Activated CD8-positive, alpha-beta memory T cell treated with anti-CD3 and anti-CD28 coated beads, Interleukin-2, amount 50 U/mL, for 1 hour (primary cell): ENCODE results near the gene CCM2.
"Not testable (repeated sequence)": the region's sequence is repeated elsewhere in the genome, so short reads cannot be mapped to it uniquely, and the experiment has no call there.

ENCODE experiments used
- DNase-seq: peaks from one replicate; pipeline ENCODE4 v3.0.0-alpha.2; 2020; ENCODE audit errors: extremely low read depth

Gene CCM2

GRCh38 chr7:45033261-45033930, 33.4 kb downstream of the CCM2 start:
- DNase-seq: no peak

GRCh38 chr7:45033931-45034290, 33.9 kb downstream of the CCM2 start:
- DNase-seq: no peak

DNA sequence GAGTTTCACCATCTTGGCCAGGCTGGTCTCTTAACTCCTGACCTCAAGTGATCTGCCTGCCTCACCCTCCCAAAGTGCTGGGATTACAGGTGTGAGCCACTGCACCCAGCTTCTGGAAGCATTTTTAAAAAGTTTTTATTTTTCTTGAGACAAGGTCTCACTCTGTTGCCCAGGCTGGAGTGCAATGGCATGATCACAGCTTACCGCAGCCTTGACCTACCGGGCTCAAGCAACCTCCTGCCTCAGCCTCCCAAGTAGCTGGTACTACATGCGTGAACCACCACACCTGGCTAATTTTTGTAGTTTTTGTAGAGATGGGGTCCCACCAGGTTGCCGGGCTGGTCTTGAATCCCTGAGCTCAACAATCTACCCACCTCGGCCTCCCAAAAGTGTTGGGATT, 34.7 kb downstream of the CCM2 start:
- DNase-seq: not testable (repeated sequence)

DNA sequence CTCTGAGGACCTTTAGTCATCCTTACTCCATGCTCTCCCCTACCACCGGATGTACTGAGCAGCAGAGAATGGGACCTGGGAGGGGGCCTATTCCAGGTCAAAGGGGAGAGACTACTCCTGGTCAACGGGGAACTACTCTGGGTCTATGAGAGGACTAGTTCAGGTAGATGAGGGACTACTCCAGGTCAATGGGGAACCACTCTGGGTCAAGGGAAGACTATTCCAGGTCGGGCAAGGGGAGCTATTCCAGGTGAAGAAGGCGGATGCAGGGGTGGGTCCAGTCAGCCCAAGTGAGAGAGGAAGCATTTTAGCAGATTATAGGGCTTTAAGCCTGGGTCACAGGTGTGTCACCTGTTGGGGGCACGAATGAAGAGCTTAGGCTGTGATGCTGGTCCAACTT, 35.4 kb downstream of the CCM2 start:
- no peak for DNase-seq

- DNase-seq: no peak
Measured at GRCh38 chr7:45035893-45036292, 35.9 kb downstream of the CCM2 start.

DNA sequence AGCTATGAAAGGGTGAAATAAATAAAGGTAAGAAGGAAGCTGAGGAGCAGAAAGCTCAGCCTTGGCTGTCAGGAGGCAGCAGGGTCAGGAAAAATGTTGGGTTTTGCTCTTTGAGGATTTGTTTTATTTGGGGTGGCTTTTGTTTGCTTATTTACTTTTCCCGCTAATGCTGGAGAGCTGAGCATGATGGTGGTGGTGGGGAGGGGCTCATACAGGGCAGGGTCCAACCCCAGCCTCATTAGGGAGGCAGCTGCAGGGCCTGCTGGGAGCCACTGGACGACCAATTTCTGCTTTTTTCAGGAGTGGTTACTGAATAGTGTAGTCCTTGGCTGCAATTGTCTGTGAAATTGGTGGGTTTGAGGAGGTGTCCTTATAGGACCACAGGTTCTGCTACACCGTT, 36.3 kb downstream of the CCM2 start:
- DNase-seq: no peak

DNA sequence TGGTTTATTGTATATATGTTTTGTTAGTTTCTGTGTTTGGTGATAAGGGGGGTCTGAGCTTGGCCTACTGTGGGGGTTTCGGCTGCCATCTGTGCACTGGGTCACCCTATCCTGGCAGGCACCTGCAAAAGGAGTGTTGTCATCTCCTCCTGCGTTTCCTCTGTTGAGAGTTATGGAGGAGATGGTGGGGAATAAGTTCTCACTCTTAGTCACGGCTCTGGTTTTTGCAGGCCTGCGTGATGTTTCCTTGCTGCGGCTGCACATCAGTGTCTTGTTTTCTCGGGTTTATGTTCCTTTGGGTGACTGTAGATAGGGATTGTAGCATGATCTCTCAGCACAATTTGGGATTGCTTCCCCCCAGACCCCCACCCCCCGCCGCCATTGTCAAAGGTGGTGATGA, 36.8 kb downstream of the CCM2 start:
- no peak for DNase-seq

GRCh38 chr7:45037876-45038275, 37.9 kb downstream of the CCM2 start:
- DNase-seq: no peak

DNA sequence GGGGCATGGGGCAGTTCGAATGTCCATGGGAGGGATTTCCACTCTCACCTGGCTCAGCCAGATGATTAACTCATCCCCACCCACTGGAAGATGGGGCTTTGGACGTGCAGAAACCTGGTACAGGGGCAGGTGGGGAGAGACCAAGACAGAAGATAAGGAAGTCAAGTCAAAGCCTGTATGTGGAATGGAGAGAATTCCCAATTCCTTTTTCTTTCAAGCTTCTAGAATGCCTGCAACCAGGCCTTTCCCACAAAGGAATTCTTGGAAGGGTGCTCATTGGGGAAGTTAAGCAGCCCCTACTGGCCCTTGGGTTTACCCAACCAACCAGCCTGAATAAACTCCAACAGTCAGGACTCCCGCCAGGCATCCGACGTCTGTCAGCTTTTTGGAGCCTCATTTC, 39.1 kb downstream of the CCM2 start:
- no peak for DNase-seq

DNA sequence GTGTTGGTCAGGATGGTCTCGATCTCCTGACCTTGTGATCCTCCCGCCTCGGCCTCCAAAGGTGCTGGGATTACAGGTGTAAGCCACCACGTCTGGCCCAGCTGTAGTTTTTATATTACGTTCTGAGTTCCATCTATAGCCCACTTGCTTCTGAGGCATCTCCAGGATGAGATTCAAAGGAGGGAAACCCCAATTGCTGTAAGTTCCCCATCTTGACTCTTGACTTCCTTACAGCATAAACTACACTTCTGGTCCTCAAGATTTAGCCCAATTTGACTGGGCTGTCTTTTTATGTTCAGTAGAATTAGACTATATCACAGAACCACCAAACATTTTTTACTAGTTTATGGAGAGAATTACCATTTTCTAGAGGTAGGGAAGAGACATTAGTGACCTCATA, 44.3 kb downstream of the CCM2 start:
- no peak for DNase-seq

GRCh38 chr7:45048748-45049147, 48.7 kb downstream of the CCM2 start:
- no peak for DNase-seq

DNA sequence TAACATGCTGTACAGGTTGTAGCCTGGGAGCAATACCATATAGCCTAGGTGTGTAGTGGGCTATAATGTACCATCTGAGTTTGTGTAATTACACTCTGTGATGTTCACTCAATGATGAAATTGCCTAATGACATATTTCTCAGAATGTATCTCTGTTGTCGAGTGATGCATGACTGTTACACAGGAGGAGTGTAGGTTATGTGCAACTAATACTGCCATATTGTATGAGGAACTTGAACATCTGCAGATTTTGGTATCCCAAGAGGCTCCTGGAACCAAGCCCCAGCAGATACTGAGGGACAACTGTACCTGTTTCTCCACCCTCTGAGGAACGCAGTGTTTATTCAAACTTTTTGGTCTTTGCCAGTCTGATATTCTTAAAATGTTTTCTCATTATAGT, 50.2 kb downstream of the CCM2 start:
- DNase-seq: no peak

GRCh38 chr7:45052011-45052410, 52.0 kb downstream of the CCM2 start:
- no peak for DNase-seq

GRCh38 chr7:45053401-45053800, 53.4 kb downstream of the CCM2 start:
- no peak for DNase-seq

DNA sequence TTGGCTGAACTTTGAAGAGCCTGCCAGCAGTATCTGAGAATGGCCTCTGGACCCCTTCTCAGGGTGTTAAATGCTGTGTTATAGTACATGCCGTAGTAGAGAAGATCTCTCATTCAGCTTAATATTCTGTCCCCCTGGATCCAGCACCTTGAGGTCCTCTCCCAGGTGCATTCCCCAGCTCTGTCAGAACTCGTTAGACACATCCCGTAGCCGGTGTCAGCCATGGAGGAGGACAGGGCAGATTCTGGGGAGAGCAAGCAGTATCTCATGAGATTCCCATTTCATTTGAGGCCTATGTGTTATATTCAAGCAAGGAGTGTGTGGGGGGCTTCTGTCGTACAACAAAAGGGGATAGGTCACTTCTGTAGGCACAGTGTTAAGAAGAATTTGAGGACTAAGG, 53.9 kb downstream of the CCM2 start:
- DNase-seq: no peak

- no peak for DNase-seq
Measured at GRCh38 chr7:45054442-45054841, 54.4 kb downstream of the CCM2 start.

DNA sequence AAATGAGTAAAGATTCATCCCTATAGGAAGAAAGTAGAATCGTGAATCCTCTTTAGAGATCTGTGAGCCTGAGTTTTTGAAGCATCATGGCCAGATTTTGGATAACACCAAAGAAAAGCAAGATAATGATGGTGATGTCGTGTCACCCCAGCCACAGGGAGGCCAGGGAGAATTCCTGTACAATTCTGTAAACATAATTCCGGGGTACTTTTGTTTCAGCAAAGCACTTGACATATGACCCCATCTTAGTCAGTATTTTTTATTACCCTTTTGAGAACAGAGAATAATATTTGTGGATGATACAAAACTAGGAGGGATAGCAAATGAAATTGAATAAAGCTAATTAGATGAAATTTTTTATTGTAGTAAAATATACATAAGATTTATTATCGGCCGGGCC, 55.0 kb downstream of the CCM2 start:
- no peak for DNase-seq

DNA sequence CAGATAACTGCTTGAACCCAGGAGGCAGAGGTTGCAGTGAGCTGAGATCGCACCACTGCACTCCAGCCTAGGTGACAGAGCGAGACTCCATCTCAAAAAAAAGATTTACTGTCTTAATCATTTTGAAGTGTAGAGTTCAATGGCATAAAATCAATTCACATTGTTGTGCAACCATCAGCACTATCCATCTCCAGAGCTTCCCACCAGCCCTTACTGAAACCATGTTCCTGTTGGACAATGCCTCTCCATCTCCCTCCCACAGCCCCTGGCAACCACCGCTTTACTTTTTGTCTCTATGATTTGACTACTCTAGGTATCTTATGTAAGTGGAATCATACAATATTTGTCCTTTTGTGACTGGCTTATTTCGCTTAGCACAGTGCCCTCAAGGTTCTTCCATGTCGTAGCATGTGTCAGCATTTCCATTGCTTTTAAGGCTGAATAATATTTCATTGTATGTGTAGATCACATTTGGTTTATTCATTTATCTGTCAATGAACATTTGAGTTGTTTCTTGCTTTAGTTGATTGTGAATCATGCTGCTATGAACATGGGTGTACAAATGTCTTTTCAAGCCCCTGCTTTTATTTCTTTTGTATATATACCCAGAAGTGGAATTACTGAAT, 55.7 kb downstream of the CCM2 start:
- no peak for DNase-seq

DNA sequence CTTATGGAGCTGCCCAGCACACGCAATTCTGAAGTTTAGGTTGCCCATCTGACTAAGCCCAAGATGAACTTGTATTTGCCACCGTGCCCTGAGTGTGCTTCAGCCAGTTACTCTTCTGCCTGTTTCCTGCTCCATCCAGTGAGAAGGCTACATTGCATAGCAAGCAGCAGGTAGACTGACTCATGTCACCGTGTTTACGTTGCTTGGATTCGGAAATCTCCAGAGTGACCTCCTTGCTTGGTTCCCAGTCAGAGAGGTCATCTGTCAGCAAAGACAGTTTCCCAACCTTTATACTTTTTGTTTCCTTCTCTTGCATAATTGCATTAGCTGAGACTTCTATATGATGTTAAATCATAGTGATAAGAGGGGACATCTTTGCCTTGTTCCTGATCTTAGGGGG, 57.9 kb downstream of the CCM2 start:
- DNase-seq: no peak

- no peak for DNase-seq
Measured at GRCh38 chr7:45060295-45060694, 60.3 kb downstream of the CCM2 start.

GRCh38 chr7:45061352-45061751, 61.4 kb downstream of the CCM2 start:
- no peak for DNase-seq

DNA sequence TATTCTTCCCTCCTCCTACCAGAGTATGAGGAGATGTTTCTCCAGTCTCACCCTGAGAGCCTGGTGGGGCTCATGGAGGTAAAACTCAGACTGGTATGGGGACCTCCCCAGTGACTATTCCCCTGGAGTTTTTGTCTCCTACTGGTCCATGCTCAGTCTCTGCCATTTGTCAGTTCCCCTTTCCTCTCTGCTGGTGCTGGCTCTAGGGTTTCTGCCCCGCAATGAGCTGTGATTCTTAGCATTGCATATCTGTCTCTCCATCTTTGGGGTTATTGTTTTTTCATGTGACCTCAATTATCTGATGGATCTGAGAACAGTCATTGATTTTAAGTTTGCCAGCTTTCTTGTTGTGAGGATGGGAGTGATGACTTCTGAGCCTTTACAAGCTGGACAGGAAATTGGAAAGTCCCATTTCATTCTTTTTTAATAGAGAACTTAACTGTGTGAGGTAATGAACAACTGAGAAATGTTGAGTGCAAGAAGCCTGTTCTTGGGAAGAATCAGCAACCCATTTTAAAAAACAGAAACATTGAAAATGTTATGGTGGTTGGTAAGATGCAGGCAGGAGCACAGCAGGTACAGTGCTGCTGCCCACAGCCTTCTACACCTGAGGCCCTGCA, 61.9 kb downstream of the CCM2 start:
- DNase-seq: no peak

DNA sequence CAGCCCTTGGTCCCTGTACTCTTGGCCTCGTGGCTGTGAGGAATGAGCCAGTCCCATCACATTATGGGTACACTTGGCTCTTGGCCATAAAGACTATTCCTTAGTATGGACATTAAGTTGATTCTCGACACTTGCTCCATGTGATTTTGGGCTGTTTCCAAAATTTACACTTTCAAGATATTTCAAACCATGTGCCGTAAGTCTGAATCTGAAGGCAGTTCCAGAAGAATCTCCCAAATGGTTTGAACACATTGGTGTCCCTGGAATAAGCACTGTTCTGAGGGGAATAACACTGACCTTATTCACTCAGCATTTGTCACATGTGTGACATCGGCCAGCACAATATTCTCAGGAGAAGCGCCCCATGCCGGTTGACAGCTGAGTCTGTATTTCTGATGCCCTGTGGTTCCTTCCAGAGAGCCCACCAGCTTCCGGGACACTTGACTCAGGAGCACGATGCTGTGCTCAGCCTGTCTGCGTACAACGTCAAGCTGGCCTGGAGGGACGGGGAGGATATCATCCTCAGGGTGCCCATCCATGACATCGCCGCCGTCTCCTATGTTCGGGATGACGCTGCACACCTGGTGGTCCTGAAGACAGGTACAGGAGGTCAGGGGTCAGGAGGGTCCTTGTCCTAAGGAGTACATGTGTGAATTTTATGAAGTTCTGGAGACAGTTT, 64.2 kb downstream of the CCM2 start:
- no peak for DNase-seq
